HEK293T (cell line): Measurements from ENCODE around the gene PRR15L.

ENCODE experiments used
- ARNT ChIP-seq: fragments of 450-650 bp; IDR thresholded peaks from 2 replicates; pipeline ENCODE4 v1.6.1; 2017; ENCODE audit warnings: mild to moderate bottlenecking
- BHLHE40 ChIP-seq: fragments of 450-650 bp; IDR thresholded peaks from 2 replicates; pipeline ENCODE4 v1.6.1; 2016; ENCODE audit warnings: mild to moderate bottlenecking, moderate library complexity, borderline replicate concordance
- CTBP1 ChIP-seq: fragments of 450-650 bp; IDR thresholded peaks from 2 replicates; pipeline ENCODE4 v1.6.1; 2016; ENCODE audit warnings: borderline replicate concordance
- ELF4 ChIP-seq: fragments of 450-650 bp; IDR thresholded peaks from 2 replicates; pipeline ENCODE4 v1.6.1; 2017; ENCODE audit warnings: antibody characterized with exemption
- FOXA1 ChIP-seq: fragments of 450-650 bp; IDR thresholded peaks from 2 replicates; pipeline ENCODE4 v1.6.1; 2016; ENCODE audit warnings: mild to moderate bottlenecking
- FOXK2 ChIP-seq: fragments of 450-650 bp; IDR thresholded peaks from 2 replicates; pipeline ENCODE4 v1.6.1; 2016; ENCODE audit warnings: mild to moderate bottlenecking
- FOXM1 ChIP-seq: fragments of 450-650 bp; IDR thresholded peaks from 2 replicates; pipeline ENCODE4 v1.6.1; 2017; ENCODE audit warnings: mild to moderate bottlenecking, borderline replicate concordance
- HDGF ChIP-seq: fragments of 450-650 bp; IDR thresholded peaks from 2 replicates; pipeline ENCODE4 v1.6.1; 2017; ENCODE audit warnings: antibody characterized with exemption, borderline replicate concordance
- L3MBTL2 ChIP-seq: fragments of 450-650 bp; conservative IDR thresholded peaks from 2 replicates; pipeline ENCODE4 v1.6.1; 2016; ENCODE audit warnings: mild to moderate bottlenecking
- NFRKB ChIP-seq: fragments of 450-650 bp; IDR thresholded peaks from 2 replicates; pipeline ENCODE4 v1.6.1; 2016; ENCODE audit warnings: mild to moderate bottlenecking, moderate library complexity
- PKNOX1 ChIP-seq: fragments of 450-650 bp; IDR thresholded peaks from 2 replicates; pipeline ENCODE4 v1.6.1; 2016
- SP1 ChIP-seq: fragments of 450-650 bp; IDR thresholded peaks from 2 replicates; pipeline ENCODE4 v1.6.1; 2017
- SUZ12 ChIP-seq: fragments of 450-650 bp; IDR thresholded peaks from 2 replicates; pipeline ENCODE4 v1.6.1; 2016; ENCODE audit warnings: mild to moderate bottlenecking
- TARDBP ChIP-seq: fragments of 450-650 bp; IDR thresholded peaks from 2 replicates; pipeline ENCODE4 v1.6.1; 2016

GRCh38 chr17:47956791-47957590, 692 bp downstream of the PRR15L start:
- TF ChIP-seq SUZ12 (no peak), FOXA1 (no peak), ARNT (no peak), NFRKB (no peak), CTBP1 (no peak), FOXK2 (no peak), SP1 (no peak), TARDBP (no peak), PKNOX1 (no peak), BHLHE40 (no peak), FOXM1 (no peak), L3MBTL2 (no peak), HDGF (no peak), ELF4 (no peak)
